Spleen (tissue), 11 donors: ENCODE data around the gene OR7A17. TPM values are rescaled to one million over a fixed set of nuclear protein-coding genes. Genes with fewer than 3 reads are reported as not detected.

ENCODE experiments used
- polyA plus RNA-seq, 3 donors: library from polyadenylated mRNA; stranded (reverse); fragments of 200-250 nt; gene quantifications; one replicate each; pipeline ENCODE4 v1.2.1, GENCODE V29; 2013
- small RNA-seq, 4 donors: library from RNA; depleted of rRNA; stranded (forward); fragments of <200 nt; gene quantifications; one replicate each; pipeline ENCODE3, GENCODE V24; 2016
- total RNA-seq, 7 donors: library from RNA; depleted of rRNA in 3 of 7; stranded (reverse); fragments of >200 nt in 3 of 7; fragmentation: NEBNext Ultra II Directional in 4 of 7; extraction: Animal tissue kit (Norgen Biotek cat#: 25700) in 4 of 7; gene quantifications; one replicate each; pipeline versions ENCODE4 v1.1.0 to v1.2.1, GENCODE V29; 2016 to 2021
- donor health status: healthy with polysubstance abuse.
- donor health status: DM: no; HTN: no; CAD: no; lungs with moderate emphysema.
- donor health status: DM: no; HTN: no; CAD: no.
- donor health status: Bipolar disorder and iron deficiency.
- donor health status: healthy.
- donor health status: DM: no; HTN: no; CAD: no.
- donor health status: DM: yes; HTN: yes; CAD: no.

Gene OR7A17
- total and polyA plus RNA-seq, 10 donors, result not detected

Small RNA genes within 50 kb of the gene (small RNA-seq; reads per million reads assigned to genes)
- gene OR7A18P, result 0 reads per million in 4 donors

Other genes starting within 250 kb of the OR7A17 start
- gene ADGRE3, start 211.3 kb downstream of the OR7A17 start, total RNA-seq, result 10 to 100 TPM in 3 of 7 donors, 1 to 10 TPM in 4; 2.0 to 16.3 (median 3.7) TPM
- under 1 TPM; 0.05 to 0.48 (median 0.17) TPM for gene ADGRE3, start 211.3 kb downstream of the OR7A17 start, polyA plus RNA-seq
- 10 to 100 TPM; 21.7 to 43.5 (median 34.8) TPM for gene ZNF333, start 196.1 kb downstream of the OR7A17 start, total RNA-seq
- gene ZNF333, start 196.1 kb downstream of the OR7A17 start, polyA plus RNA-seq, result 10 to 100 TPM in 1 of 3 donors, 1 to 10 TPM in 2; 7.7 to 10.3 (median 9.2) TPM
- 100 to 1,000 TPM in 4 of 7 donors, 10 to 100 TPM in 3; 58.0 to 183 (median 100) TPM for gene ADGRE2, start 107.6 kb downstream of the OR7A17 start, total RNA-seq
- gene ADGRE2, start 107.6 kb downstream of the OR7A17 start, polyA plus RNA-seq, result 1 to 10 TPM; 4.0 to 9.9 (median 6.0) TPM
- gene OR7A5, start 50.9 kb downstream of the OR7A17 start, total RNA-seq, result not detected
- gene OR7A5, start 50.9 kb downstream of the OR7A17 start, polyA plus RNA-seq, result not detected
- gene OR7C1, start 50.9 kb downstream of the OR7A17 start, total RNA-seq, result not detected
- gene OR7C1, start 50.9 kb downstream of the OR7A17 start, polyA plus RNA-seq, result under 1 TPM in 2 of 3 donors, not detected in 1; under 0.01 to 0.02 TPM
- gene OR7A10, start 37.2 kb downstream of the OR7A17 start, total RNA-seq, result not detected
- not detected for gene OR7A10, start 37.2 kb downstream of the OR7A17 start, polyA plus RNA-seq
- not detected for gene OR7C2, start 55.4 kb upstream of the OR7A17 start, total RNA-seq
- not detected for gene OR7C2, start 55.4 kb upstream of the OR7A17 start, polyA plus RNA-seq
- gene SLC1A6, start 93.7 kb upstream of the OR7A17 start, total RNA-seq, result not detected
- not detected for gene SLC1A6, start 93.7 kb upstream of the OR7A17 start, polyA plus RNA-seq
- gene CASP14, start 163.3 kb upstream of the OR7A17 start, total RNA-seq, result not detected
- not detected for gene CASP14, start 163.3 kb upstream of the OR7A17 start, polyA plus RNA-seq
- not detected for gene OR1I1, start 196.1 kb upstream of the OR7A17 start, total RNA-seq
- gene OR1I1, start 196.1 kb upstream of the OR7A17 start, polyA plus RNA-seq, result under 1 TPM in 1 of 3 donors, not detected in 2; 0.06 TPM
- gene SYDE1, start 221.3 kb upstream of the OR7A17 start, total RNA-seq, result 10 to 100 TPM in 6 of 7 donors, 1 to 10 TPM in 1; 8.3 to 27.6 (median 17.0) TPM
- gene SYDE1, start 221.3 kb upstream of the OR7A17 start, polyA plus RNA-seq, result 1 to 10 TPM; 2.0 to 5.2 (median 2.9) TPM